OCI-LY1 (cell line): Measurements from ENCODE around the gene ARHGAP18.

Source experiments
- H2AFZ ChIP-seq: fragments of 200-600 bp; sonication (generic), shearing (Covaris generic); 2 replicates; pipeline ENCODE4 v1.6.0; 2014; ENCODE audit warnings: antibody characterized with exemption, mild to moderate bottlenecking, low read length
- H3F3A ChIP-seq: fragments of 200-600 bp; sonication (generic), shearing (Covaris generic); 2 replicates; pipeline ENCODE4 v1.6.0; 2014; ENCODE audit warnings: mild to moderate bottlenecking, antibody characterized with exemption, low read length, moderate library complexity; ENCODE audit not compliant: insufficient read depth
- H3K27ac ChIP-seq: fragments of 200-600 bp; sonication (generic); 2 replicates; pipeline ENCODE4 v1.5.1; 2014; ENCODE audit warnings: low read length, mixed run types, mild to moderate bottlenecking, low read depth; ENCODE audit not compliant: poor library complexity, severe bottlenecking
- H3K27me3 ChIP-seq: fragments of 200-600 bp; sonication (generic); 2 replicates; pipeline ENCODE4 v1.6.0; 2014; ENCODE audit warnings: antibody characterized with exemption, mild to moderate bottlenecking, low read length, moderate library complexity; ENCODE audit not compliant: insufficient read depth
- H3K36me3 ChIP-seq: fragments of 200-600 bp; sonication (generic); 2 replicates; pipeline ENCODE4 v1.6.1; 2014; ENCODE audit warnings: mild to moderate bottlenecking, antibody characterized with exemption, low read length, moderate library complexity, mixed read lengths; ENCODE audit not compliant: insufficient read depth
- H3K4me1 ChIP-seq: fragments of 200-600 bp; sonication (generic); 2 replicates; pipeline ENCODE4 v1.5.1; 2014; ENCODE audit warnings: mild to moderate bottlenecking, low read length, moderate library complexity; ENCODE audit not compliant: insufficient read depth, severe bottlenecking
- H3K4me2 ChIP-seq: fragments of 200-600 bp; sonication (generic), shearing (Covaris generic); 2 replicates; pipeline ENCODE4 v1.6.1; 2014; ENCODE audit warnings: low read length
- H3K4me3 ChIP-seq: fragments of 200-600 bp; sonication (generic); 2 replicates; pipeline ENCODE4 v1.5.1; 2014; ENCODE audit warnings: low read length, low read depth, mild to moderate bottlenecking, mixed read lengths; ENCODE audit not compliant: poor library complexity, severe bottlenecking
- H3K79me2 ChIP-seq: fragments of 200-600 bp; shearing (Covaris generic); 2 replicates; pipeline ENCODE4 v1.6.1; 2016; ENCODE audit warnings: mixed run types, low read length, mixed read lengths; ENCODE audit not compliant: insufficient read depth
- H3K9ac ChIP-seq: fragments of 200-600 bp; sonication (generic), shearing (Covaris generic); 2 replicates; pipeline ENCODE4 v1.6.1; 2014; ENCODE audit warnings: mild to moderate bottlenecking, low read length, mixed read lengths
- H3K9me2 ChIP-seq: fragments of 200-600 bp; sonication (generic), shearing (Covaris generic); 2 replicates; pipeline ENCODE4 v1.6.1; 2014; ENCODE audit warnings: low read depth, mild to moderate bottlenecking, low read length, mixed read lengths
- H3K9me3 ChIP-seq: fragments of 200-600 bp; shearing (Covaris generic); 2 replicates; pipeline ENCODE4 v1.6.1; 2014; ENCODE audit warnings: low read length, mixed read lengths
- H4K20me1 ChIP-seq: fragments of 200-600 bp; sonication (generic), shearing (Covaris generic); 2 replicates; pipeline ENCODE4 v1.6.0; 2016; ENCODE audit warnings: mild to moderate bottlenecking, low read length; ENCODE audit not compliant: insufficient read depth
- EZH2 ChIP-seq: fragments of 200-600 bp; sonication (generic), shearing (Covaris generic); IDR thresholded peaks from 2 replicates; pipeline ENCODE4 v1.8.0; 2017; ENCODE audit warnings: borderline replicate concordance, mixed run types, mild to moderate bottlenecking, antibody characterized with exemption, low read length, moderate library complexity, mixed read lengths
- TF ChIP-seq, protein P1 (sequence below): fragments of 200-600 bp; sonication (generic), shearing (Covaris generic); IDR thresholded peaks from 2 replicates; pipeline ENCODE4 v1.5.1; 2017; ENCODE audit warnings: mild to moderate bottlenecking, antibody characterized with exemption, low read length, moderate library complexity, mixed read lengths

Gene ARHGAP18

DNA sequence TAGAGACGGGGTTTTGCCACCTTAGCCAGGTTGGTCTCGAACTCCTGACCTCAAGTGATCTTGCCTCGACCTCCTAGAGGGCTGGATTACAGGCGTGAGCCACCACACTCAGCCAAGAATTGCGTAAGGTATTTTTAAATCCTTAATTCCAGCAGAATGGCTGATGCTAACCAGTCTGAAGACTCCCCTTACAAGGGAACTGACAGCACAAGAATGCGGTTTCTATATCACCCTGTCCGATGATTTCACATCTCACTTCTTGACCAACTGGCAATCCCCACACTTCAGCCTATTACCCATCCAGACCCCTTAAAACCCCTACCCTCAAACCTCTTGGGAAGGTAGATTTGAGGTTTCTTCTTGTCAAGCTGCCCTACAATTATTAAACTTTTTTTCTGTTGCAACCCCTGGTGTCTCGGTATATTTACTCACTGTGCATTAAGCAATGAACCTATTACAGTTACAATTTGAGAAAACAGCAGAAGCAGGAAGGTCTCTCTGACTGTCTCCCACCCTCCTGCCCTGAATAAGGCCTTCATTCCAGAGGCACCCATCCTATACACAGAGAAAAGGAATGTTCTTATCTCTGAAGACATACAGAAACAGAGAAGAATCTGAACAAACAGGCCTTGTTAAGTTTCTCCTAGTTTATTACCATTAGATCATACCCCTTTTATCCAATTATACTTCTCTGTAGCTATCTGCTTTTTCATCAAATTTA lies 164.9 kb downstream of the ARHGAP18 start:
- Histone ChIP-seq H3K9me2 (no peaks in the 10 kb centered on the region), H3K27ac (no peak overlapping the region), H3K4me3 (no peak overlapping the region), H3K36me3 (no peaks in the 10 kb centered on the region), H3K79me2 (no peaks in the 10 kb centered on the region), H3K27me3 (no peaks in the 10 kb centered on the region), H3K4me1 (no peaks in the 10 kb centered on the region), H3F3A (no peaks in the 10 kb centered on the region), H3K9ac (no peak overlapping the region), H3K9me3 (no peaks in the 10 kb centered on the region), H3K4me2 (no peak overlapping the region), H2AFZ (no peak overlapping the region), H4K20me1 (no peaks in the 10 kb centered on the region)
- TF ChIP-seq, protein P1, sequence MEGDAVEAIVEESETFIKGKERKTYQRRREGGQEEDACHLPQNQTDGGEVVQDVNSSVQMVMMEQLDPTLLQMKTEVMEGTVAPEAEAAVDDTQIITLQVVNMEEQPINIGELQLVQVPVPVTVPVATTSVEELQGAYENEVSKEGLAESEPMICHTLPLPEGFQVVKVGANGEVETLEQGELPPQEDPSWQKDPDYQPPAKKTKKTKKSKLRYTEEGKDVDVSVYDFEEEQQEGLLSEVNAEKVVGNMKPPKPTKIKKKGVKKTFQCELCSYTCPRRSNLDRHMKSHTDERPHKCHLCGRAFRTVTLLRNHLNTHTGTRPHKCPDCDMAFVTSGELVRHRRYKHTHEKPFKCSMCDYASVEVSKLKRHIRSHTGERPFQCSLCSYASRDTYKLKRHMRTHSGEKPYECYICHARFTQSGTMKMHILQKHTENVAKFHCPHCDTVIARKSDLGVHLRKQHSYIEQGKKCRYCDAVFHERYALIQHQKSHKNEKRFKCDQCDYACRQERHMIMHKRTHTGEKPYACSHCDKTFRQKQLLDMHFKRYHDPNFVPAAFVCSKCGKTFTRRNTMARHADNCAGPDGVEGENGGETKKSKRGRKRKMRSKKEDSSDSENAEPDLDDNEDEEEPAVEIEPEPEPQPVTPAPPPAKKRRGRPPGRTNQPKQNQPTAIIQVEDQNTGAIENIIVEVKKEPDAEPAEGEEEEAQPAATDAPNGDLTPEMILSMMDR = no peak
- TF ChIP-seq EZH2 = no peak

- H3K79me2 ChIP-seq = no peaks in the 10 kb centered on the region
- H2AFZ ChIP-seq = no peak overlapping the region
- H3K4me1 ChIP-seq = no peaks in the 10 kb centered on the region
- no peak overlapping the region for H3K4me3 ChIP-seq
- no peaks in the 10 kb centered on the region for H3K9me3 ChIP-seq
- TF ChIP-seq, protein P1 = no peak
- TF ChIP-seq EZH2 = no peak
- H3K4me2 ChIP-seq = no peak overlapping the region
- H3K9ac ChIP-seq = no peak overlapping the region
- H3F3A ChIP-seq = no peaks in the 10 kb centered on the region
- no peaks in the 10 kb centered on the region for H3K9me2 ChIP-seq
- no peaks in the 10 kb centered on the region for H4K20me1 ChIP-seq
- no peaks in the 10 kb centered on the region for H3K36me3 ChIP-seq
- no peak overlapping the region for H3K27ac ChIP-seq
- no peaks in the 10 kb centered on the region for H3K27me3 ChIP-seq
These were observed 166.0 kb downstream of the ARHGAP18 start for GRCh38 chr6:129543981-129544380.

DNA sequence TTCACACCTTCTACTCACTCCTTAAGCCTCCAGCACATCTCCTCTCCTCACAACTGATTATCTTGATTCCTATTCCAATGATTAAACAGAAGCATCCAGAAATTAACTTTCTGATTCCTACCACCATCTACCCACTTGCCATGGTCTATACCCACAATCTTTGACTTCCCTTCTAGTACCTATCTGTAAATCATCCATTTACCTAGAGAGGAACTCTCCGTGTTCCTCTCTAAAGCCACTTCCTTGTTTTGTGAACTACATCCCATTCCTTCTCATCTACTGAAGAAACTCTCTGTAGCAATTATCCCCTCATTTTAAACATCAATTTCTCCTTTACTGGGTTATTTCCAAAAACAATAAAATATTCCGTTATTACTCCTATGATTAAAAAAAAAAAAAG lies 167.3 kb downstream of the ARHGAP18 start:
- Histone ChIP-seq H3K36me3 (no peaks in the 10 kb centered on the region), H3K4me1 (no peaks in the 10 kb centered on the region), H3K9ac (no peak overlapping the region), H3K27me3 (no peaks in the 10 kb centered on the region), H3K9me2 (no peaks in the 10 kb centered on the region), H3K4me2 (no peak overlapping the region), H2AFZ (no peak overlapping the region), H3K27ac (no peak overlapping the region), H3K79me2 (no peaks in the 10 kb centered on the region), H3K4me3 (no peak overlapping the region), H3F3A (no peaks in the 10 kb centered on the region), H3K9me3 (no peaks in the 10 kb centered on the region), H4K20me1 (no peaks in the 10 kb centered on the region)
- no peak for TF ChIP-seq EZH2
- TF ChIP-seq, protein P1 = no peak
